ENCODE measurements around the gene CD4.

The CD4 gene

DNA sequence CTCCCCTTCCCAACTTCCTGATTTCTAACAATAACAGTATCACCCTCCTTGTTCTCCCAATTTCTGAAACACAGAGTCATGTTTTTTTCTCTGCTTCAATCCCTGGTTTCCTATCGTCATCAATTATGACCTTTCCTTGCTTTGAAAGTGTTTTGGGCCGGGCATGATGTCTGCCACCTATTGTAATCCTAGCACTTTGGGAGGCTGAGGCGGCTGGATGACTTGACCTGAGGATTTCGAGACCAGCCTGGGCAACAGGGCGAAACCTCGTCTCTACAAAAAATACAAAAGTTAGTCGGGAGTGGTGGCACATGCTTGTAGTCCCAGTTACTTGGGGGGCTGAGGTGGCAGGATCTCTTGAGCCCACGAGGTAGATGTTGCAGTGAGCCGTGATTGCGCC lies 19.7 kb downstream of the CD4 start:
- no peak for ATAC-seq (ENCODE audit: low read depth)
- Histone ChIP-seq H3K4me1 (ENCODE audit: insufficient read depth, poor library complexity, severe bottlenecking) (no peaks in the 10 kb centered on the region), H3K27me3 (ENCODE audit: insufficient read depth, poor library complexity, severe bottlenecking) (no peaks in the 10 kb centered on the region), H3K36me3 (ENCODE audit: low read depth) (no peaks in the 10 kb centered on the region), H3K9me3 (ENCODE audit: severe bottlenecking) (no peaks in the 10 kb centered on the region), H3K27ac (ENCODE audit: poor library complexity, severe bottlenecking) (no peak overlapping the region), H3K4me3 (ENCODE audit: severe bottlenecking) (no peak overlapping the region)
- DNase-seq (ENCODE audit: low spot score): no peak
- TF ChIP-seq, protein P1, sequence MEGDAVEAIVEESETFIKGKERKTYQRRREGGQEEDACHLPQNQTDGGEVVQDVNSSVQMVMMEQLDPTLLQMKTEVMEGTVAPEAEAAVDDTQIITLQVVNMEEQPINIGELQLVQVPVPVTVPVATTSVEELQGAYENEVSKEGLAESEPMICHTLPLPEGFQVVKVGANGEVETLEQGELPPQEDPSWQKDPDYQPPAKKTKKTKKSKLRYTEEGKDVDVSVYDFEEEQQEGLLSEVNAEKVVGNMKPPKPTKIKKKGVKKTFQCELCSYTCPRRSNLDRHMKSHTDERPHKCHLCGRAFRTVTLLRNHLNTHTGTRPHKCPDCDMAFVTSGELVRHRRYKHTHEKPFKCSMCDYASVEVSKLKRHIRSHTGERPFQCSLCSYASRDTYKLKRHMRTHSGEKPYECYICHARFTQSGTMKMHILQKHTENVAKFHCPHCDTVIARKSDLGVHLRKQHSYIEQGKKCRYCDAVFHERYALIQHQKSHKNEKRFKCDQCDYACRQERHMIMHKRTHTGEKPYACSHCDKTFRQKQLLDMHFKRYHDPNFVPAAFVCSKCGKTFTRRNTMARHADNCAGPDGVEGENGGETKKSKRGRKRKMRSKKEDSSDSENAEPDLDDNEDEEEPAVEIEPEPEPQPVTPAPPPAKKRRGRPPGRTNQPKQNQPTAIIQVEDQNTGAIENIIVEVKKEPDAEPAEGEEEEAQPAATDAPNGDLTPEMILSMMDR (IDR thresholded peaks at IDR 0.05; ENCODE audit: poor library complexity, severe bottlenecking): no peak

DNA sequence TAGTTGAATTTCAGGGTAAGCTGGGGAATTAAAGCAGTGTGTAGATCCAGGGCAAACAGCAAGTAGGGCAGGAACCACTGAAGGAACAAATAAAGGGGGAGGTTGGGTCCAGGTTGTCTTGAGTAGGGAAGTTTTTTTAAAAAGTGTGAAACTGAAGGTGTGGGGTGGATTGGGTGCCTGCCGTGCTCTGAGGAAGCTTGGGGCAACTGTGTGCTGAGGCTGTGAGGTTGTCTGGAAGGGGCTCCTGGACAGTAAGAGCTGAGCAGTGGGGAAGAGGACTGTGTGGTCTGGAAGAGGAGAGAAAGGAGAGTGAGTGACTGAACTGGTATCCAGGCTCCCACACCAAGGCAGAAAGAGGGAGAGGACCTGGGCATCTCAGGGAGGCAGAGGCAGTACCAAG lies 21.4 kb downstream of the CD4 start:
- H3K27ac ChIP-seq (ENCODE audit: poor library complexity, severe bottlenecking): no peak overlapping the region
- no peaks in the 10 kb centered on the region for H3K27me3 ChIP-seq (ENCODE audit: insufficient read depth, poor library complexity, severe bottlenecking)
- H3K4me3 ChIP-seq (ENCODE audit: severe bottlenecking): no peak overlapping the region
- H3K9me3 ChIP-seq (ENCODE audit: severe bottlenecking): no peaks in the 10 kb centered on the region
- TF ChIP-seq, protein P1 (IDR thresholded peaks at IDR 0.05; ENCODE audit: poor library complexity, severe bottlenecking): no peak
- H3K36me3 ChIP-seq (ENCODE audit: low read depth): no peaks in the 10 kb centered on the region
- DNase-seq (ENCODE audit: low spot score) (no peak), ATAC-seq (ENCODE audit: low read depth) (0 out of 3 replicates have a peak, but pooled peaks have one; percentile 29)
- H3K4me1 ChIP-seq (ENCODE audit: insufficient read depth, poor library complexity, severe bottlenecking): no peaks in the 10 kb centered on the region

DNA sequence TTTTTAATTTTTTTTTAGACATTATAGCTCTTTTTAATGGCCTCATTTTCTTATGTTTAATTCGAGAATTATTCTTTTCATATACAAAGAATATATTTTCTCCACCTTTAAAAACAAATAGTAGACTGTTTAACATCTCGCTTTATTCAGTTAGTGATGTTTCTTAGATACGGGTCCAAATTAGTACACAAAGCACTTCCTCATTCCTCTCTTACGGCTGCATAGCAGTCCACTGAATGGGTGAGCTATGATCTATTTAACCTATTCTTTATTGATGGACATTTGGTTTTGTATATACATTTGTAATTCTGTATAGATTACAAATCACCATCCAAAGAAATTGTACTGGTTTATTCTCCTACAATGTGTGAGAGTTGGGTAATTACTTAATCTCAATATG lies 24.0 kb downstream of the CD4 start:
- TF ChIP-seq, protein P1 (IDR thresholded peaks at IDR 0.05; ENCODE audit: poor library complexity, severe bottlenecking): no peak
- H3K4me1 ChIP-seq (ENCODE audit: insufficient read depth, poor library complexity, severe bottlenecking): no peaks in the 10 kb centered on the region
- no peak for ATAC-seq (ENCODE audit: low read depth)
- DNase-seq (ENCODE audit: low spot score): no peak
- no peaks in the 10 kb centered on the region for H3K27me3 ChIP-seq (ENCODE audit: insufficient read depth, poor library complexity, severe bottlenecking)
- H3K36me3 ChIP-seq (ENCODE audit: low read depth): no peaks in the 10 kb centered on the region
- H3K27ac ChIP-seq (ENCODE audit: poor library complexity, severe bottlenecking): no peak overlapping the region
- H3K9me3 ChIP-seq (ENCODE audit: severe bottlenecking): no peaks in the 10 kb centered on the region
- no peak overlapping the region for H3K4me3 ChIP-seq (ENCODE audit: severe bottlenecking)

DNA sequence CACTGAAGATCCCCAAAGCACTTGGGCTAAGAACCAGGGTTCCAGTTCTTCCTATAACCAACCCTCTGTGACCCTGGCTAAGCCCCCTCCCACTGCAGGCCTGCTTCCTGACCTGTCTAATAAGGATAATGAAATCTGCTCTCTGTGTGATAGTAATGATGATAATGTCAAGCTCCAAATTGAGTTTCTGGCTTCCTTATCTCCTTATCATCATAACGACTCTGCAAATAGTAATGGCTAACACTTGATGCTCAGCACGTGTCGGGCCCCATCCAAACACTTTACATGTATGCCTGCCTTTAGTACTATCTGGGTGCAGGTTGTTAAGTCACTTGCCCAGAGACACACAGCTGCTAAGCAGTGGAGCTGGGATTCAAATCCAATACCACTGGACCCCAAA lies 27.3 kb downstream of the CD4 start:
- no peaks in the 10 kb centered on the region for H3K9me3 ChIP-seq (ENCODE audit: severe bottlenecking)
- peaks cover 3% of the 10 kb centered on the region for H3K27me3 ChIP-seq (ENCODE audit: insufficient read depth, poor library complexity, severe bottlenecking)
- no peak overlapping the region for H3K27ac ChIP-seq (ENCODE audit: poor library complexity, severe bottlenecking)
- ATAC-seq (ENCODE audit: low read depth): no peak
- H3K4me3 ChIP-seq (ENCODE audit: severe bottlenecking): no peak overlapping the region
- no peaks in the 10 kb centered on the region for H3K4me1 ChIP-seq (ENCODE audit: insufficient read depth, poor library complexity, severe bottlenecking)
- DNase-seq (ENCODE audit: low spot score): no peak
- no peaks in the 10 kb centered on the region for H3K36me3 ChIP-seq (ENCODE audit: low read depth)
- TF ChIP-seq, protein P1 (IDR thresholded peaks at IDR 0.05; ENCODE audit: poor library complexity, severe bottlenecking): no peak

DNA sequence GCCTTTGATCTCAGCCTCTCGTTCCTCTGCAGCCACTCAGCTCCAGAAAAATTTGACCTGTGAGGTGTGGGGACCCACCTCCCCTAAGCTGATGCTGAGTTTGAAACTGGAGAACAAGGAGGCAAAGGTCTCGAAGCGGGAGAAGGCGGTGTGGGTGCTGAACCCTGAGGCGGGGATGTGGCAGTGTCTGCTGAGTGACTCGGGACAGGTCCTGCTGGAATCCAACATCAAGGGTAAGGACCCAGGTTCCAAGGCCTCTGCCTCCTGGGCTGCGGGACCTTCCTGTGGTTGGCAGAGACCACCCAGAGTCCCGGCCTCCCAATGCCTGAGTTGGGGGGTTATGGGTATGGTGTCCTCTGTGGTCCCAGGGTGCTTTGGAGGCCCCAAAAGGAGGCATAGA lies 27.8 kb downstream of the CD4 start:
- Histone ChIP-seq H3K4me3 (ENCODE audit: severe bottlenecking) (no peak overlapping the region), H3K9me3 (ENCODE audit: severe bottlenecking) (no peaks in the 10 kb centered on the region), H3K27me3 (ENCODE audit: insufficient read depth, poor library complexity, severe bottlenecking) (peaks cover 6% of the 10 kb centered on the region), H3K4me1 (ENCODE audit: insufficient read depth, poor library complexity, severe bottlenecking) (no peaks in the 10 kb centered on the region), H3K27ac (ENCODE audit: poor library complexity, severe bottlenecking) (no peak overlapping the region), H3K36me3 (ENCODE audit: low read depth) (no peaks in the 10 kb centered on the region)
- no peak for DNase-seq (ENCODE audit: low spot score)
- TF ChIP-seq, protein P1 (IDR thresholded peaks at IDR 0.05; ENCODE audit: poor library complexity, severe bottlenecking): no peak
- no peak for ATAC-seq (ENCODE audit: low read depth)
